GM18519 (cell line): Measurements from ENCODE around the gene NACC2.
"Not testable (repeated sequence)": the region's sequence is repeated elsewhere in the genome, so short reads cannot be mapped to it uniquely, and the experiment has no call there.

Experiments
- ATAC-seq: cut with Tn5 transposase; IDR thresholded peaks from one replicate; pipeline ENCODE4 v1.9.1; 2021; ENCODE audit warnings: mild to moderate bottlenecking, moderate library complexity; ENCODE audit not compliant: unreplicated experiment, low FRiP score

The NACC2 gene

GRCh38 chr9:136112541-136112940 is 17.5 kb upstream of the NACC2 start:
- no peak for ATAC-seq

- ATAC-seq = no peak
These were observed 16.8 kb upstream of the NACC2 start for GRCh38 chr9:136111910-136112309.

GRCh38 chr9:136111190-136111589 is 16.1 kb upstream of the NACC2 start:
- no peak for ATAC-seq

GRCh38 chr9:136110082-136111061 is 15.3 kb upstream of the NACC2 start:
- ATAC-seq = no peak

GRCh38 chr9:136109351-136110081 is 14.4 kb upstream of the NACC2 start:
- ATAC-seq = peak; percentile 66

- no peak for ATAC-seq
These were observed 13.7 kb upstream of the NACC2 start for GRCh38 chr9:136108648-136109266.

- no peak for ATAC-seq
These were observed 13.0 kb upstream of the NACC2 start for GRCh38 chr9:136107953-136108647.

GRCh38 chr9:136107155-136107952 is 12.3 kb upstream of the NACC2 start:
- no peak for ATAC-seq

- ATAC-seq = no peak
These were observed 10.5 kb upstream of the NACC2 start for GRCh38 chr9:136105398-136106135.

GRCh38 chr9:136104916-136105315 is 9.8 kb upstream of the NACC2 start:
- ATAC-seq = no peak

GRCh38 chr9:136104488-136104800 is 9.4 kb upstream of the NACC2 start:
- no peak for ATAC-seq

GRCh38 chr9:136103651-136104487 is 8.8 kb upstream of the NACC2 start:
- ATAC-seq = no peak

GRCh38 chr9:136101615-136102074 is 6.6 kb upstream of the NACC2 start:
- ATAC-seq = not testable (repeated sequence)

- ATAC-seq = no peak
These were observed 5.9 kb upstream of the NACC2 start for GRCh38 chr9:136100700-136101614.

- ATAC-seq = no peak
These were observed 4.5 kb upstream of the NACC2 start for GRCh38 chr9:136099542-136099941.

GRCh38 chr9:136098844-136099243 is 3.8 kb upstream of the NACC2 start:
- no peak for ATAC-seq

GRCh38 chr9:136098210-136098609 is 3.1 kb upstream of the NACC2 start:
- no peak for ATAC-seq
